Panc1 (cell line): ENCODE results near the gene CLMP. TPM values are rescaled to one million over a fixed set of nuclear protein-coding genes. Genes with fewer than 3 reads are reported as not detected.

ENCODE experiments used
- ATAC-seq: fragments of 200-7000 bp; cut with Tn5 transposase; 2 replicates; pipeline ENCODE4 v1.9.1; 2020; ENCODE audit warnings: mild to moderate bottlenecking, moderate library complexity
- BruUV-seq: library from RNA; stranded (reverse); fragments of 400-500 nt; replicated peaks from 2 replicates; lab custom pipeline; 2021; lab: Mats Ljungman, UMichigan
- CTCF ChIA-PET: fragments of 300-600 bp; sonication (Branson Sonifier 250); formaldehyde crosslinking; loops from one replicate; lab custom pipeline; 2022; ENCODE audit warnings: antibody characterized with exemption; lab: Charles Lee
- POLR2A ChIA-PET: fragments of 300-600 bp; sonication (Branson Sonifier 250); formaldehyde crosslinking; loops from one replicate; lab custom pipeline; 2022; ENCODE audit warnings: antibody characterized with exemption; lab: Charles Lee
- DNase-seq: peaks from one replicate; pipeline ENCODE4 v3.0.0-alpha.2; 2010; ENCODE audit warnings: low read depth, low spot score
- H3K27ac ChIP-seq: 2 replicates; pipeline ENCODE4 v1.5.1; 2011; ENCODE audit warnings: mild to moderate bottlenecking, low read length, inconsistent platforms
- H3K27me3 ChIP-seq: fragments of 200-500 bp; sonication (Bioruptor generic); 2 replicates; pipeline ENCODE4 v1.6.0; 2014; ENCODE audit warnings: low read length, inconsistent platforms; ENCODE audit not compliant: control insufficient read depth, insufficient read depth
- H3K36me3 ChIP-seq: fragments of 200-500 bp; sonication (Bioruptor generic); 2 replicates; pipeline ENCODE4 v1.5.1; 2014; ENCODE audit warnings: inconsistent platforms, mild to moderate bottlenecking, low read length, moderate library complexity; ENCODE audit not compliant: control insufficient read depth, insufficient read depth
- H3K4me1 ChIP-seq: 2 replicates; pipeline ENCODE4 v1.5.1; 2011; ENCODE audit warnings: inconsistent platforms, mild to moderate bottlenecking, low read length, moderate library complexity; ENCODE audit not compliant: control insufficient read depth, insufficient read depth
- H3K4me3 ChIP-seq, 2 experiments: 2 replicates each; pipeline ENCODE4 v1.5.1; 2011 to 2012; ENCODE audit warnings: low read depth in 2 of 2, low read length in 2 of 2, mild to moderate bottlenecking in 2 of 2, inconsistent platforms in 1 of 2, moderate library complexity in 1 of 2
- H3K9me3 ChIP-seq: fragments of 200-500 bp; sonication (Bioruptor generic); 2 replicates; pipeline ENCODE4 v1.5.1; 2014; ENCODE audit warnings: low read depth, mild to moderate bottlenecking, inconsistent platforms, low read length, moderate library complexity; ENCODE audit not compliant: control insufficient read depth, insufficient read depth
- POLR2AphosphoS5 ChIP-seq: IDR thresholded peaks from 2 replicates; pipeline ENCODE4 v1.6.1; 2012; ENCODE audit warnings: mild to moderate bottlenecking, low read depth, low read length, moderate library complexity
- SIN3A ChIP-seq: IDR thresholded peaks from 2 replicates; pipeline ENCODE4 v1.6.1; 2012; ENCODE audit warnings: low read depth, mild to moderate bottlenecking, low read length, moderate library complexity, borderline replicate concordance; ENCODE audit not compliant: insufficient read depth
- TCF7L2 ChIP-seq: IDR thresholded peaks from 2 replicates; pipeline ENCODE4 v1.6.1; 2011; ENCODE audit warnings: mild to moderate bottlenecking, low read depth, low read length, inconsistent platforms
- in situ Hi-C: cut with HindIII; loops from 2 replicates; pipeline ENCODE4 v1.10.0; 2016; ENCODE audit warnings: low sequenced_read_pairs, low pct_unique_long_range_greater_than_20kb
- intact Hi-C: fragments of 100-400 bp; cut with micrococcal nuclease; formaldehyde crosslinking; loops from one replicate; pipeline ENCODE4 v1.10.0; 2022; ENCODE audit not compliant: unreplicated experiment
- total RNA-seq: library from RNA; stranded (reverse); gene quantifications from one replicate; pipeline ENCODE4 v1.2.1, GENCODE V29; 2021; ENCODE audit not compliant: unreplicated experiment
- TF ChIP-seq, protein P1 (sequence below): fragments of 450-650 bp; IDR thresholded peaks from 2 replicates; pipeline ENCODE4 v1.5.1; 2017; ENCODE audit warnings: mild to moderate bottlenecking
- TF ChIP-seq, protein P2 (sequence below), 2 experiments: IDR thresholded peaks; 2 replicates each; pipeline ENCODE4 v1.6.1; 2011 to 2012; ENCODE audit warnings: low read depth in 2 of 2, control low read depth in 1 of 2, low read length in 1 of 2, mild to moderate bottlenecking in 1 of 2, moderate library complexity in 1 of 2; ENCODE audit not compliant: insufficient read depth in 1 of 2

Gene CLMP
- total RNA-seq, 1 experiment from 2014 or later: 1.5 TPM

DNA sequence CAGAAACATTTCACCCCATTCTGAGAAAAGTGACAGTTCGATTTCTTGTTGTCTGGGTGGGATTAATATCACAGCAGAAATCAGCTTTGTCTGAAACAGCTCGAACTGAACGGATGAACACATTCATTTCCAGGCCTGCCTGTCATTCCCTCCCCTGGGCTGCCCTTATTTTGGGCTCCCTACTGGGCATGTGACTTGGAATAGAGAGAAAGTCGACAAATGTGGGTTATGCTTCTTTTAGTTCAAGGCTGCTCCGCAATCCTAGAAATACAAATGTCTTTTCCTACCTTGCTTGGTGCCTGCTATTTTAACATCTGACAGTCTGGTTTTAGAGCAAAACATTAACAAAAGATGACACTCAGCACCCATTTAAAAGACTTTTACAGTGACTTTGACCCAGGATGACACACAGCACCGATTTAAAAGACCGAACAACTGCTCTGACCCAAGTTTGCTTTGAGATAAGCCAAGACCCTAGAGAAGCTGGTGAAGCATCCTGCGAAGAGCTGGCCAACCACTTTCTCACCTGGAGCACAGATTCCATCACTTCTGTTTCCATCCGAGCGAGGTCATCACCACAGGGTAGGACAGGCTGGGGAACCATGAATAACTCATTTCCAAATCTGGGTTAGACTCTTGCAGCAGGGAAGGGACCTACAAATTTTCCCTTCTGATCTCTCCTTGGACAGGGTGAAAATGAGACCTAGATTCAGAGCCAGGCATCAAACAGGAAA lies 13.1 kb downstream of the CLMP start:
- BruUV-seq: no TSS peak
- H3K4me3 ChIP-seq: no peak overlapping the region
- H3K4me1 ChIP-seq: no peaks in the 10 kb centered on the region
- ChIA-PET CTCF (no interaction called here), POLR2A (no interaction called here)
- no peaks in the 10 kb centered on the region for H3K9me3 ChIP-seq
- DNase-seq (no peak), ATAC-seq (no peak)
- no peak overlapping the region for H3K27ac ChIP-seq
- TF ChIP-seq, protein P1, sequence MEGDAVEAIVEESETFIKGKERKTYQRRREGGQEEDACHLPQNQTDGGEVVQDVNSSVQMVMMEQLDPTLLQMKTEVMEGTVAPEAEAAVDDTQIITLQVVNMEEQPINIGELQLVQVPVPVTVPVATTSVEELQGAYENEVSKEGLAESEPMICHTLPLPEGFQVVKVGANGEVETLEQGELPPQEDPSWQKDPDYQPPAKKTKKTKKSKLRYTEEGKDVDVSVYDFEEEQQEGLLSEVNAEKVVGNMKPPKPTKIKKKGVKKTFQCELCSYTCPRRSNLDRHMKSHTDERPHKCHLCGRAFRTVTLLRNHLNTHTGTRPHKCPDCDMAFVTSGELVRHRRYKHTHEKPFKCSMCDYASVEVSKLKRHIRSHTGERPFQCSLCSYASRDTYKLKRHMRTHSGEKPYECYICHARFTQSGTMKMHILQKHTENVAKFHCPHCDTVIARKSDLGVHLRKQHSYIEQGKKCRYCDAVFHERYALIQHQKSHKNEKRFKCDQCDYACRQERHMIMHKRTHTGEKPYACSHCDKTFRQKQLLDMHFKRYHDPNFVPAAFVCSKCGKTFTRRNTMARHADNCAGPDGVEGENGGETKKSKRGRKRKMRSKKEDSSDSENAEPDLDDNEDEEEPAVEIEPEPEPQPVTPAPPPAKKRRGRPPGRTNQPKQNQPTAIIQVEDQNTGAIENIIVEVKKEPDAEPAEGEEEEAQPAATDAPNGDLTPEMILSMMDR: no peak
- TF ChIP-seq SIN3A: no peak
- TF ChIP-seq TCF7L2: no peak
- TF ChIP-seq, protein P2, sequence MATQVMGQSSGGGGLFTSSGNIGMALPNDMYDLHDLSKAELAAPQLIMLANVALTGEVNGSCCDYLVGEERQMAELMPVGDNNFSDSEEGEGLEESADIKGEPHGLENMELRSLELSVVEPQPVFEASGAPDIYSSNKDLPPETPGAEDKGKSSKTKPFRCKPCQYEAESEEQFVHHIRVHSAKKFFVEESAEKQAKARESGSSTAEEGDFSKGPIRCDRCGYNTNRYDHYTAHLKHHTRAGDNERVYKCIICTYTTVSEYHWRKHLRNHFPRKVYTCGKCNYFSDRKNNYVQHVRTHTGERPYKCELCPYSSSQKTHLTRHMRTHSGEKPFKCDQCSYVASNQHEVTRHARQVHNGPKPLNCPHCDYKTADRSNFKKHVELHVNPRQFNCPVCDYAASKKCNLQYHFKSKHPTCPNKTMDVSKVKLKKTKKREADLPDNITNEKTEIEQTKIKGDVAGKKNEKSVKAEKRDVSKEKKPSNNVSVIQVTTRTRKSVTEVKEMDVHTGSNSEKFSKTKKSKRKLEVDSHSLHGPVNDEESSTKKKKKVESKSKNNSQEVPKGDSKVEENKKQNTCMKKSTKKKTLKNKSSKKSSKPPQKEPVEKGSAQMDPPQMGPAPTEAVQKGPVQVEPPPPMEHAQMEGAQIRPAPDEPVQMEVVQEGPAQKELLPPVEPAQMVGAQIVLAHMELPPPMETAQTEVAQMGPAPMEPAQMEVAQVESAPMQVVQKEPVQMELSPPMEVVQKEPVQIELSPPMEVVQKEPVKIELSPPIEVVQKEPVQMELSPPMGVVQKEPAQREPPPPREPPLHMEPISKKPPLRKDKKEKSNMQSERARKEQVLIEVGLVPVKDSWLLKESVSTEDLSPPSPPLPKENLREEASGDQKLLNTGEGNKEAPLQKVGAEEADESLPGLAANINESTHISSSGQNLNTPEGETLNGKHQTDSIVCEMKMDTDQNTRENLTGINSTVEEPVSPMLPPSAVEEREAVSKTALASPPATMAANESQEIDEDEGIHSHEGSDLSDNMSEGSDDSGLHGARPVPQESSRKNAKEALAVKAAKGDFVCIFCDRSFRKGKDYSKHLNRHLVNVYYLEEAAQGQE (IDR thresholded peaks at IDR 0.05; ENCODE audit: insufficient read depth in 1 of 2, low read depth in 2 of 2, low read length in 1 of 2): no peak
- TF ChIP-seq POLR2AphosphoS5: no peak
- in situ Hi-C loops: no loop called here
- H3K36me3 ChIP-seq: no peaks in the 10 kb centered on the region
- no peaks in the 10 kb centered on the region for H3K27me3 ChIP-seq
- intact Hi-C loops: no loop called here

DNA sequence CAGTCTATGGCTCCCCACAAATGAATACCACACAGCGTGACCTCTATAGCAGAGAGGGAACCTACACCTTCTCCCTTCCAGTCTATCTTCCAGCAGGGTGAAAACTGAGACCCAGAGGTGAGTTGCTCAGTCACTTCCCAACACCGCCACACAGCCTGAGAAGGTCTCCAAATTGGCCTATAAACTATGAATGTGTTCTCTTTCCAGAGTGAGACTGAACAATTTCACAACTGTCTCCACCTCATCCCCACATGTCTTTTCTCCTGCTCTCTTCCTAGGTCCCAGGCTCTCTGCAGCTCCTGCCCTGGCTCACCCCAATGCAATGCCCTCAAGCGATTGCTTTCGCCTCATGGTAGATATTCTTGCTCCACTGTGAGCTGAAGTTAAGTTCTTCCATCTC lies 14.0 kb downstream of the CLMP start:
- no peaks in the 10 kb centered on the region for H3K9me3 ChIP-seq
- no peak for DNase-seq
- BruUV-seq: no TSS peak
- no peak overlapping the region for H3K27ac ChIP-seq
- H3K36me3 ChIP-seq: no peaks in the 10 kb centered on the region
- no peak overlapping the region for H3K4me3 ChIP-seq
- intact Hi-C loops: no loop called here
- no peak for ATAC-seq
- ChIA-PET POLR2A (no interaction called here), CTCF (interaction anchor here (0.6 kb wide), 1 partner anchor 65 kb away, joined by 7 read pairs; no protein-coding TSS in a partner anchor)
- no peak for TF ChIP-seq POLR2AphosphoS5
- TF ChIP-seq, protein P1: no peak
- TF ChIP-seq TCF7L2: no peak
- no peak for TF ChIP-seq SIN3A
- H3K4me1 ChIP-seq: no peaks in the 10 kb centered on the region
- in situ Hi-C loops: no loop called here
- no peaks in the 10 kb centered on the region for H3K27me3 ChIP-seq
